ENCODE measurements around the gene KLRC3.
A peak's percentile ranks its signal among the peaks of the same experiment; 100 is the strongest.

KLRC3 gene

DNA sequence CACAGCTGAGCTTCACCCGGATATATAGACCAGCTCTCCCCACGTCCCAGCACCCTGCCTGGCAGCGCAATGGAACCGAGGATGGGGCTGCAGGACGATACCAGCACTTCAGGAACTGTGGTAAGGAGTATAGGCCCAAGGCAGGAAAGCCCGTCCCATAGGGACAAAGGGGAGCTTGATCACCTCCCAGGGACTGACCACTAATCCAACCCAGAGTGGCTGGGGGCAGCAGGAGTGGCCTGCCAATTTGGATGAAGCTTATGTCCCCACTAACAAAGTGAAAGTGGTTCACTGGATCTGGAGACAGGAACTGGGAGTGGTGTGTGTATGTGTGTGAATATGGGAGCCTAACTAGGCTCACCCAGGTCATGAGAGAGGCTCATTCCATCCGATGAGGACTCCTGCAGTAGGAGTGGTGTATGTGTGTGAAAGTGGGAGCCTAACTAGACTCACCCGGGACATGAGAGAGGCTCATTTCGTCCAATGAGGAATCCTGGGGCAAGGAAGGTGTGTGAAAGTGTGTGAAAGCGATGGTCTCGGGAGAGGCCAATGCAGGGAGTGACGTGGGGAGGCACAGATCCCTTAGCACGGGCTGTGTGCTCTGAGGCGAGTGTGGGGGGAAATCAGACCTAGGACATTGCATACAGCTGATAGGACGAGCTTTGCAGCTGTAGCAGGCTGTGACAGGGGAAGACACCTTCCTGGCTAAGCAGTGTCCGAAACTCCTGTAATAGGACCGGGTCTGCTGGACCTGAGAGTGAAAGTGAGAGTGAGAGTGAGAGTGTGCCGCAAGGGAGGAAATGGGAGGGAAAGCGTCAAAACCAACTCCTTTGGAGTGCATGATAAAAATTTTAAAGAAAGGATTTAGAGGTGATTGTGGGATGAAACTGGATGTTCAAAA is 56.2 kb downstream of the KLRC3 start:
- peak overlapping the region; percentile 61 for H3K4me3 ChIP-seq (ENCODE audit: low read length)
- TF ChIP-seq, protein P1, sequence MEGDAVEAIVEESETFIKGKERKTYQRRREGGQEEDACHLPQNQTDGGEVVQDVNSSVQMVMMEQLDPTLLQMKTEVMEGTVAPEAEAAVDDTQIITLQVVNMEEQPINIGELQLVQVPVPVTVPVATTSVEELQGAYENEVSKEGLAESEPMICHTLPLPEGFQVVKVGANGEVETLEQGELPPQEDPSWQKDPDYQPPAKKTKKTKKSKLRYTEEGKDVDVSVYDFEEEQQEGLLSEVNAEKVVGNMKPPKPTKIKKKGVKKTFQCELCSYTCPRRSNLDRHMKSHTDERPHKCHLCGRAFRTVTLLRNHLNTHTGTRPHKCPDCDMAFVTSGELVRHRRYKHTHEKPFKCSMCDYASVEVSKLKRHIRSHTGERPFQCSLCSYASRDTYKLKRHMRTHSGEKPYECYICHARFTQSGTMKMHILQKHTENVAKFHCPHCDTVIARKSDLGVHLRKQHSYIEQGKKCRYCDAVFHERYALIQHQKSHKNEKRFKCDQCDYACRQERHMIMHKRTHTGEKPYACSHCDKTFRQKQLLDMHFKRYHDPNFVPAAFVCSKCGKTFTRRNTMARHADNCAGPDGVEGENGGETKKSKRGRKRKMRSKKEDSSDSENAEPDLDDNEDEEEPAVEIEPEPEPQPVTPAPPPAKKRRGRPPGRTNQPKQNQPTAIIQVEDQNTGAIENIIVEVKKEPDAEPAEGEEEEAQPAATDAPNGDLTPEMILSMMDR (IDR thresholded peaks at IDR 0.05; ENCODE audit: insufficient read depth, low read depth, low read length, missing control alignments), result no peak
- DNase-seq (ENCODE audit: low read depth), result peak; percentile 57

DNA sequence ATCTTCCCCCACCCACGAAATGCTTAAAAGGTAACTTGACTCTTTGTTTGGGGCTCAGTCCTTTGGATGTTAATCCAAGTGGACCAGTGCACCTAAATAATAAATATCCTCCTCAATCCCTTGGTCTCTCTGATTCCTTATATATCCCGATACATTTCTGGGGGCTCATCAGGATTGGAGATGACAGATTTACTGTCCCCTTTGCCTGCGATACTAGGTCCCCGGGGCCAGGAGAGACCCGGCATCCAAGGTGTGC is 56.8 kb downstream of the KLRC3 start:
- peak; percentile 29 for DNase-seq (ENCODE audit: low read depth)
- TF ChIP-seq, protein P1 (IDR thresholded peaks at IDR 0.05; ENCODE audit: insufficient read depth, low read depth, low read length, missing control alignments), result no peak
- peak overlapping the region; percentile 61 for H3K4me3 ChIP-seq (ENCODE audit: low read length)

DNA sequence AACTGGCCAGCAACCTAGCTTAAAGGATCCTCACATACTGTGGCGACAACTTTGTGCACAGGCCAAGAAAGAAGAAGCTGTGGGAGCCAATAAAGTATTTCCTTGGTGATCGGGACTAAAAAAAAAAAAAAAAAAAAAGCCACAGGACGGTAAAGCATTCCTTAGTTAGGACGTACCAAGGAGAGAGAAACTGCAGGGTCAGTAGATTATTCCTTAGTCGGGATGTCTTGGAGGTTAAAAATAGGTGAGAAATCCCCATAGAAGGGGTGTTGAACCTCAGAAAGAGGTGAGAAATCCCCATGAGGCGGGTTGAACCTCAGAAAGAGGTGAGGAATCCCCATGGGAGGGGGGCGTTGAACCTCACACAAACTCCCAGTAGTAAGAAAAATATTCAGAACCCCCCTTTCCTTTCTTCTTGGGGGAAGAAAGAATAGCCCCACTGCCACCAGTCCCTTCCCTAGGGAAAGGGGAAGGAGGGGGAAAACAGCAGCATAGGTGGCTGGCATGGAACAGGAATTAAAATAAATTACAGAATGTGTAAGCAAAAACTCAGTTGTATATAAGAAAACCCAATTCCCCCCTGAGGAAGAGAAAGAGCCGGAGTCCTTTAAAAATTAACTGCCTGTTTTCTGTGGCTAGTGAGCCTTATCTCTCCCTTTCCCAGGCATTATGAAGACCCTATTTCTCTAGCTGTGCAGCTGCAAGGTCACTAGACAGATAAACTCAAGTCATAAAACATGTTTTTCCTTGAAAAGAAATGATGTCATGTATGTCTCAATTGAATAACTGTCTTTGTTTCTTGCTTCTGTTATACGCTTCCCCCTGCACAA is 57.4 kb downstream of the KLRC3 start:
- DNase-seq (ENCODE audit: low read depth), result peak; percentile 34

DNA sequence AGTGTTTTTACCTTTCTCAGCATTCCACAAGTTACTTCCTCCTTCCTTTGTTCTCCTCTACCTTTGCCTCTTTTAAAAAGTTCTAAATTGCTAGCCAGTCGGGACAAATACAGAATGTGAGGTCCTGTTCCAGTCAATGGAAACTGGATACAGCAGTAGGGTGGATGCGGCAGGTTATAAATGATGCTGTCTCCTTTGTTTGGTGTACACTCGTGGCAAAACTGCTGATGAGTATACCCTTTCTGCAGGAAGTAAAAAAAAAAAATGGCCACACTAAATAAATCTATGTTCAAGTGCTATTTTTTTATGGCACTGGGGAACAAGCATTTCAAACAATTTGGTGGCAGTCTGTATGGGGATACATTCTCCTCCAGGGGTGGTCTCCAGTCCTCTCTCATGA is 58.1 kb downstream of the KLRC3 start:
- TF ChIP-seq, protein P1 (IDR thresholded peaks at IDR 0.05; ENCODE audit: insufficient read depth, low read depth, low read length, missing control alignments), result no peak

More for the DNA sequence above, 57.4 kb downstream of the KLRC3 start:
- TF ChIP-seq, protein P1 (IDR thresholded peaks at IDR 0.05; ENCODE audit: insufficient read depth, low read depth, low read length, missing control alignments), result no peak
- H3K4me3 ChIP-seq (ENCODE audit: low read length), result peak overlapping the region; percentile 61

More for the DNA sequence above, 58.1 kb downstream of the KLRC3 start:
- H3K4me3 ChIP-seq (ENCODE audit: low read length), result peak overlapping the region; percentile 61
- DNase-seq (ENCODE audit: low read depth), result peak; percentile 51
